ENCODE results near the gene IQGAP2.

The IQGAP2 gene, protein sequence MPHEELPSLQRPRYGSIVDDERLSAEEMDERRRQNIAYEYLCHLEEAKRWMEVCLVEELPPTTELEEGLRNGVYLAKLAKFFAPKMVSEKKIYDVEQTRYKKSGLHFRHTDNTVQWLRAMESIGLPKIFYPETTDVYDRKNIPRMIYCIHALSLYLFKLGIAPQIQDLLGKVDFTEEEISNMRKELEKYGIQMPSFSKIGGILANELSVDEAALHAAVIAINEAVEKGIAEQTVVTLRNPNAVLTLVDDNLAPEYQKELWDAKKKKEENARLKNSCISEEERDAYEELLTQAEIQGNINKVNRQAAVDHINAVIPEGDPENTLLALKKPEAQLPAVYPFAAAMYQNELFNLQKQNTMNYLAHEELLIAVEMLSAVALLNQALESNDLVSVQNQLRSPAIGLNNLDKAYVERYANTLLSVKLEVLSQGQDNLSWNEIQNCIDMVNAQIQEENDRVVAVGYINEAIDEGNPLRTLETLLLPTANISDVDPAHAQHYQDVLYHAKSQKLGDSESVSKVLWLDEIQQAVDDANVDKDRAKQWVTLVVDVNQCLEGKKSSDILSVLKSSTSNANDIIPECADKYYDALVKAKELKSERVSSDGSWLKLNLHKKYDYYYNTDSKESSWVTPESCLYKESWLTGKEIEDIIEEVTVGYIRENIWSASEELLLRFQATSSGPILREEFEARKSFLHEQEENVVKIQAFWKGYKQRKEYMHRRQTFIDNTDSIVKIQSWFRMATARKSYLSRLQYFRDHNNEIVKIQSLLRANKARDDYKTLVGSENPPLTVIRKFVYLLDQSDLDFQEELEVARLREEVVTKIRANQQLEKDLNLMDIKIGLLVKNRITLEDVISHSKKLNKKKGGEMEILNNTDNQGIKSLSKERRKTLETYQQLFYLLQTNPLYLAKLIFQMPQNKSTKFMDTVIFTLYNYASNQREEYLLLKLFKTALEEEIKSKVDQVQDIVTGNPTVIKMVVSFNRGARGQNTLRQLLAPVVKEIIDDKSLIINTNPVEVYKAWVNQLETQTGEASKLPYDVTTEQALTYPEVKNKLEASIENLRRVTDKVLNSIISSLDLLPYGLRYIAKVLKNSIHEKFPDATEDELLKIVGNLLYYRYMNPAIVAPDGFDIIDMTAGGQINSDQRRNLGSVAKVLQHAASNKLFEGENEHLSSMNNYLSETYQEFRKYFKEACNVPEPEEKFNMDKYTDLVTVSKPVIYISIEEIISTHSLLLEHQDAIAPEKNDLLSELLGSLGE (N-terminal part only)

GRCh38 chr5:76402886-76403765, at the start of gene IQGAP2:
Gene IQGAP2 (plus strand): TSS chr5:76403285. CDS start chr5:76403546, 261 bp downstream.
- in situ Hi-C loops (cut with HindIII; ENCODE audit: low pct_ligation_motif_present, low sequenced_read_pairs) = no loop called here
- H3K27ac ChIP-seq = no peak within 1 kb of the TSS
- peak; percentile 22 for DNase-seq

DNA sequence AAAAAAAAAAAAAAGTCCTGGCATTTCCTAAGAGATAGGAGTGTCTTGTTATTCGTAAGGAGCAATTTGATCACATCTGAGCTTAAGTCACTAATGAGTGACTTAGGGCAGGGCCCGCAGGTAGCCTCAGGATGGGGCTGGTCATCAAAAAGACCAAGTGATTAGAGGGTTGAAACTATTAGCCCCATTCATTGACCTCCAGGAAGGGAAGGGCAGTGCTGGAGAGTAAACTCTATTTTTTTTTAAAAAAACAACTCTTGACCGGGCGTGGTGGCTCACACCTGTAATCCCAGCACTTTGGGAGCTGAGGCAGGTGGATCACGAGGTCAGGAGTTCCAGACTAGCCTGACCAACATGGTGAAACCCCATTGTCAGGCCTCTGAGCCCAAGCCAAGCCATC, 46.2 kb upstream of the IQGAP2 start:
- no peak for DNase-seq
- TF ChIP-seq, protein P1, sequence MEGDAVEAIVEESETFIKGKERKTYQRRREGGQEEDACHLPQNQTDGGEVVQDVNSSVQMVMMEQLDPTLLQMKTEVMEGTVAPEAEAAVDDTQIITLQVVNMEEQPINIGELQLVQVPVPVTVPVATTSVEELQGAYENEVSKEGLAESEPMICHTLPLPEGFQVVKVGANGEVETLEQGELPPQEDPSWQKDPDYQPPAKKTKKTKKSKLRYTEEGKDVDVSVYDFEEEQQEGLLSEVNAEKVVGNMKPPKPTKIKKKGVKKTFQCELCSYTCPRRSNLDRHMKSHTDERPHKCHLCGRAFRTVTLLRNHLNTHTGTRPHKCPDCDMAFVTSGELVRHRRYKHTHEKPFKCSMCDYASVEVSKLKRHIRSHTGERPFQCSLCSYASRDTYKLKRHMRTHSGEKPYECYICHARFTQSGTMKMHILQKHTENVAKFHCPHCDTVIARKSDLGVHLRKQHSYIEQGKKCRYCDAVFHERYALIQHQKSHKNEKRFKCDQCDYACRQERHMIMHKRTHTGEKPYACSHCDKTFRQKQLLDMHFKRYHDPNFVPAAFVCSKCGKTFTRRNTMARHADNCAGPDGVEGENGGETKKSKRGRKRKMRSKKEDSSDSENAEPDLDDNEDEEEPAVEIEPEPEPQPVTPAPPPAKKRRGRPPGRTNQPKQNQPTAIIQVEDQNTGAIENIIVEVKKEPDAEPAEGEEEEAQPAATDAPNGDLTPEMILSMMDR (IDR thresholded peaks at IDR 0.05; ENCODE audit: low read depth, low read length, missing control alignments) = no peak
- Histone ChIP-seq H3K4me3 (ENCODE audit: low read depth, low read length) (no peak overlapping the region), H3K36me3 (replicated peaks) (no peaks in the 10 kb centered on the region), H3K27me3 (replicated peaks) (no peaks in the 10 kb centered on the region), H3K27ac (no peak overlapping the region)
- in situ Hi-C loops (cut with HindIII; ENCODE audit: low pct_ligation_motif_present, low sequenced_read_pairs) = no loop called here

More at GRCh38 chr5:76402886-76403765, at the start of gene IQGAP2:
- H3K36me3 ChIP-seq (replicated peaks) = no peaks in the 10 kb centered on the region
- TF ChIP-seq, protein P1 (IDR thresholded peaks at IDR 0.05; ENCODE audit: low read depth, low read length, missing control alignments) = peak; percentile 59
- H3K27me3 ChIP-seq (replicated peaks) = peaks cover 29% of the 10 kb centered on the region
- H3K4me3 ChIP-seq (ENCODE audit: low read depth, low read length) = peak within 1 kb of the TSS; percentile 60

- no peak overlapping the region for H3K27ac ChIP-seq
- H3K4me3 ChIP-seq (ENCODE audit: low read depth, low read length) = no peak overlapping the region
- H3K36me3 ChIP-seq (replicated peaks) = no peaks in the 10 kb centered on the region
- DNase-seq = no peak
- TF ChIP-seq, protein P1 (IDR thresholded peaks at IDR 0.05; ENCODE audit: low read depth, low read length, missing control alignments) = no peak
- no peaks in the 10 kb centered on the region for H3K27me3 ChIP-seq (replicated peaks)
- in situ Hi-C loops (cut with HindIII; ENCODE audit: low pct_ligation_motif_present, low sequenced_read_pairs) = no loop called here
These were observed 39.5 kb upstream of the IQGAP2 start for GRCh38 chr5:76363352-76364225.

DNA sequence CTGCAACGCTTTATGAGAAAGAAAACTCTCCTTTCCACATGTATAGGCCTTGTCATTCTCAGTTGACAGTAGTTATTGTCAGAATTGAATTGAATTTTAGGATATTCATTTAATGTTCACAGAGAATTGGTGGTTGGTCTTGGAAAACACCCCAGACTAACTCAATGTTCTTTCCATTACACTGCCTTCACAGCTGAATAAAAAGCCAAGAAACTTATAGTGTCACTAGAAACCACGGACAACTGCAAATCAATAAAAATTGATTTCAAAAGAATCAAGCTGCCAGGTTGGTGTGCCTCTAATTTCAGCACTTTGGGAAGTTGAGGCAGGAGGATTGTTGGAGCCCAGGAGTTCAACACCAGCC, 38.9 kb upstream of the IQGAP2 start:
- Histone ChIP-seq H3K27me3 (replicated peaks) (no peaks in the 10 kb centered on the region), H3K27ac (no peak overlapping the region), H3K4me3 (ENCODE audit: low read depth, low read length) (no peak overlapping the region), H3K36me3 (replicated peaks) (no peaks in the 10 kb centered on the region)
- in situ Hi-C loops (cut with HindIII; ENCODE audit: low pct_ligation_motif_present, low sequenced_read_pairs) = no loop called here
- TF ChIP-seq, protein P1 (IDR thresholded peaks at IDR 0.05; ENCODE audit: low read depth, low read length, missing control alignments) = no peak
- DNase-seq = no peak

Measured in brain microvascular endothelial cell (primary cell).